GM23248 (cell line): ENCODE measurements around the gene GRID2IP. TPM values are rescaled to one million over a fixed set of nuclear protein-coding genes. Genes with fewer than 3 reads are reported as not detected.

ENCODE experiments used
- DNase-seq: peaks from one replicate; pipeline ENCODE4 v3.0.0-alpha.2; 2015
- H2AFZ ChIP-seq: fragments of 200-600 bp; sonication (generic); 2 replicates; pipeline ENCODE4 v1.6.1; 2016; ENCODE audit warnings: antibody characterized with exemption
- H3F3A ChIP-seq: fragments of 200-600 bp; sonication (generic); 2 replicates; pipeline ENCODE4 v1.6.1; 2016; ENCODE audit warnings: mild to moderate bottlenecking, antibody characterized with exemption, mixed run types; ENCODE audit not compliant: insufficient read depth
- H3K27ac ChIP-seq: fragments of 200-600 bp; sonication (generic); 2 replicates; pipeline ENCODE4 v1.5.1; 2016; ENCODE audit warnings: mild to moderate bottlenecking
- H3K27me3 ChIP-seq: fragments of 200-600 bp; sonication (generic); replicated peaks from 2 replicates; pipeline ENCODE4 v1.6.1; 2016; ENCODE audit warnings: mild to moderate bottlenecking; ENCODE audit not compliant: insufficient read depth
- H3K36me3 ChIP-seq: fragments of 200-600 bp; sonication (generic); 2 replicates; pipeline ENCODE4 v1.6.1; 2016; ENCODE audit warnings: low read depth, mild to moderate bottlenecking
- H3K4me1 ChIP-seq: fragments of 200-600 bp; sonication (generic); 2 replicates; pipeline ENCODE4 v1.6.1; 2016; ENCODE audit warnings: mild to moderate bottlenecking; ENCODE audit not compliant: insufficient read depth
- H3K4me2 ChIP-seq: fragments of 200-600 bp; sonication (generic); one replicate; pipeline ENCODE4 v1.6.1; 2016; ENCODE audit warnings: mild to moderate bottlenecking; ENCODE audit not compliant: unreplicated experiment
- H3K4me3 ChIP-seq: fragments of 200-600 bp; sonication (generic); 2 replicates; pipeline ENCODE4 v1.5.1; 2016; ENCODE audit warnings: mild to moderate bottlenecking
- H3K79me2 ChIP-seq: fragments of 200-600 bp; sonication (generic); 2 replicates; pipeline ENCODE4 v1.6.1; 2016; ENCODE audit warnings: mild to moderate bottlenecking; ENCODE audit not compliant: insufficient read depth
- H3K9ac ChIP-seq: fragments of 200-600 bp; sonication (generic); 2 replicates; pipeline ENCODE4 v1.6.1; 2016; ENCODE audit warnings: mild to moderate bottlenecking
- H3K9me2 ChIP-seq: fragments of 200-600 bp; sonication (generic); 2 replicates; pipeline ENCODE4 v1.6.1; 2016; ENCODE audit warnings: mixed run types, mild to moderate bottlenecking, moderate library complexity; ENCODE audit not compliant: insufficient read depth
- H3K9me3 ChIP-seq: fragments of 200-600 bp; sonication (generic); one replicate; pipeline ENCODE4 v1.6.1; 2017; ENCODE audit warnings: low read depth
- H4K20me1 ChIP-seq: fragments of 200-600 bp; sonication (generic); 2 replicates; pipeline ENCODE4 v1.6.0; 2016; ENCODE audit not compliant: insufficient read depth
- EZH2 ChIP-seq: fragments of 200-600 bp; sonication (generic); IDR thresholded peaks from 2 replicates; pipeline ENCODE4 v1.6.1; 2018; ENCODE audit warnings: antibody characterized with exemption, mild to moderate bottlenecking; ENCODE audit not compliant: insufficient read depth, poor library complexity, severe bottlenecking
- EZH2phosphoT487 ChIP-seq: fragments of 200-600 bp; sonication (generic); IDR thresholded peaks from 2 replicates; pipeline ENCODE4 v1.6.1; 2018; ENCODE audit warnings: antibody characterized with exemption, moderate library complexity, mild to moderate bottlenecking, low read depth; ENCODE audit not compliant: insufficient read depth
- WGBS, 2 experiments: methylation state at CpG; one replicate each; pipeline ENCODE4 v1.1.6; 2015 to 2017; ENCODE audit warnings: low lambda C conversion rate in 2 of 2, low coverage in 1 of 2; ENCODE audit errors: missing lambda C conversion rate in 2 of 2; 5-methylcytosine and 5-hydroxymethylcytosine counted together
- in situ Hi-C: fragments of 300-500 bp; cut with MboI; formaldehyde crosslinking; loops from 2 replicates; pipeline ENCODE4 v1.15.0; 2020
- polyA plus RNA-seq: library from polyadenylated mRNA; unstranded; fragments of >200 nt; fragmentation: Nextera tagmentation; extraction: Ambion mirVana; gene quantifications from 2 replicates; pipeline ENCODE4 v1.2.1, GENCODE V29; 2016
- total RNA-seq: library from RNA; depleted of rRNA; stranded (reverse); fragments of >200 nt; shearing (Covaris generic); gene quantifications from 2 replicates; pipeline ENCODE4 v1.2.3, GENCODE V29; 2014

The GRID2IP gene
- total and polyA plus RNA-seq, 2 experiments from 2014 or later = not detected

DNA sequence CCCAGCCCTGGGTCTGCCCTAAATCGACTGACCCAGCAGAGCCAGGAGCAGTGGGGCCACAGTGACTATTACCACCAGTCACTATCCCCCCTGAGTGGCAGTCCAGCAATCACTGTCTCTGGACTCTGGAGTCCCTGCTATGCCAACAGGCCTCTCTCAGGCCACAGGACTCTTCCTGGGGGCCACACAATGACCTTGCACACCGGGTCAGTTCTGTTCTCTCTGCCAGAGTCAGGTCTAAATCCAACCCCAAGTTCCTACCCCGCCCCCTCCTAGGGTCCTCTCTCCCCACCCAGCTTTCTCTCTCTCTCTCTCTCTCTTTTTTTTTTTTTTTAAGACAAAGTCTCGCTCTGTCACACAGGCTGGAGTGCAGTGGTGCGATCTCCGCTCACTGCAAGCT lies 21.6 kb downstream of the GRID2IP start:
- no peak overlapping the region for H3K27ac ChIP-seq
- TF ChIP-seq EZH2 (no peak), EZH2phosphoT487 (no peak)
- no peaks in the 10 kb centered on the region for H3F3A ChIP-seq
- WGBS, 2 experiments = 57 to 75% methylated on average over 3 to 5 of the region's 6 CpGs
- in situ Hi-C loops = no loop called here
- no peaks in the 10 kb centered on the region for H3K36me3 ChIP-seq
- H3K9me3 ChIP-seq = no peaks in the 10 kb centered on the region
- peaks cover 35% of the 10 kb centered on the region for H3K27me3 ChIP-seq
- no peaks in the 10 kb centered on the region for H3K4me1 ChIP-seq
- H3K79me2 ChIP-seq = no peaks in the 10 kb centered on the region
- no peak overlapping the region for H3K4me3 ChIP-seq
- H2AFZ ChIP-seq = no peak overlapping the region
- no peaks in the 10 kb centered on the region for H4K20me1 ChIP-seq
- DNase-seq = no peak
- no peak overlapping the region for H3K9ac ChIP-seq
- H3K9me2 ChIP-seq = no peaks in the 10 kb centered on the region
- H3K4me2 ChIP-seq = no peak overlapping the region

DNA sequence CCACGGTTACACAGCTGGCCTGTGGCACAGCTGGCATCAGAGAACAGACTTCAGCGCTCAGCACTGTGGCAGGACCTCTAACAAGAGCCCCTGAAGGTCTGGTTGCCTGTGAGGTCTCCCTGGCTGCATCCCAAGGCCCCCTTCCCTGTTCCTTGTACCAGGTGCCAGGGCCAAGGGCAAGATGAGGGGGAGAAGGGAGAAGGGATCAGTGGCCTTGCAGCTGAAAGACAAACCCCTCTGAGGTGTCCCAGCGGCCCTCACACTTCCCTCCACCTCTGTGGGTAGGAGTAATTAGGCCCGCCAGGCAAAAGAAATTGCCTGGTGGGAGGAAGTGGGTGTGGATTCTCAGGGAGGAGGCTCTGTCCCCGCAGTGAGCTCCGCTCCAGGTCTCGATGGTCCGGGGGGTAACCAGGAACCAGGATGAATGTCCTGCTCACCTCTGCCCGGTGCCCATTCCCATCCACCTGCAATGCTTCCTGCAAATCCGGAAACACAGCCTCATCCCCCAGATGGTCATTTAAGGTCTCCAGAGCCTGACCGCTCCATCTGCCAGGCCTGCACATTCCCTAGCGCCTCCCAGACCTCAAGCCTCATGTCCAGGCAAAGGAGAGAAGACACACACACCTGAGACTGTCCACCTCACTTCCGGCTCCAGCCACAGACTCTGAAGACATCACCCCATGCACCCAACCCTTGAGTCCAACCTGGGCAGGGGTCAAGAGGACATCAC lies 22.7 kb downstream of the GRID2IP start:
- Histone ChIP-seq H3K4me2 (no peak overlapping the region), H3K4me1 (no peaks in the 10 kb centered on the region), H3K36me3 (no peaks in the 10 kb centered on the region), H4K20me1 (no peaks in the 10 kb centered on the region), H3K79me2 (no peaks in the 10 kb centered on the region), H3K9me3 (no peaks in the 10 kb centered on the region), H3F3A (no peaks in the 10 kb centered on the region), H2AFZ (no peak overlapping the region), H3K4me3 (no peak overlapping the region), H3K27ac (no peak overlapping the region), H3K9me2 (no peaks in the 10 kb centered on the region), H3K9ac (no peak overlapping the region), H3K27me3 (peaks cover 35% of the 10 kb centered on the region)
- 72% methylated on average over 13 of the region's 13 CpGs for WGBS, 2 experiments
- no peak for DNase-seq
- TF ChIP-seq EZH2phosphoT487 = no peak
- TF ChIP-seq EZH2 = no peak
- in situ Hi-C loops = no loop called here

DNA sequence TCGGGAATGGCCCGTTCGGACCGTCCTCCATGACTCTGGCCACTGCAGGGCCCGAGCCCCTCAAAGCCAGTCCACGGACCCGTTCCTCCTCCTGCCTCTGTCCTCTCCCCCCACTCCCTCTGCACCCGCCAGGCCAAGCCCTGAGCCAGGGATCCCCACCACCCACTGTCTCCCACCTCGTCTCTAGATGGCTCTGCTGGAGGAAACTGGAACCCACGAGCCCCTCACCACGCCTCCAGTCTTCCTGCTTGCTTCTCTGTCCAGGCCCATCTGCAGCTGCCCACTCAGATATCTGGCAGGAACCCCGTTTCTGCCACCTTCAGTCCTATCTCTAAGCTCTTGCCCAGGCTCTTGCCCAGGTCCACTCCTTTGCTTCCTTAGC lies 24.3 kb downstream of the GRID2IP start:
- in situ Hi-C loops = no loop called here
- no peaks in the 10 kb centered on the region for H3K36me3 ChIP-seq
- no peak overlapping the region for H3K27ac ChIP-seq
- 32 to 40% methylated on average over 11 to 12 of the region's 12 CpGs for whole genome bisulfite sequencing, 2 experiments
- TF ChIP-seq EZH2phosphoT487 (no peak), EZH2 (no peak)
- no peak for DNase-seq
- H4K20me1 ChIP-seq = no peaks in the 10 kb centered on the region
- H3K79me2 ChIP-seq = no peaks in the 10 kb centered on the region
- peaks cover 28% of the 10 kb centered on the region for H3K27me3 ChIP-seq
- H3F3A ChIP-seq = no peaks in the 10 kb centered on the region
- H3K4me1 ChIP-seq = no peaks in the 10 kb centered on the region
- no peaks in the 10 kb centered on the region for H3K9me2 ChIP-seq
- H2AFZ ChIP-seq = peak overlapping the region; percentile 71
- H3K4me2 ChIP-seq = no peak overlapping the region
- no peak overlapping the region for H3K9ac ChIP-seq
- H3K4me3 ChIP-seq = 0 out of 2 replicates have a peak overlapping the region, but pooled peaks have one; percentile 42
- H3K9me3 ChIP-seq = no peaks in the 10 kb centered on the region

DNA sequence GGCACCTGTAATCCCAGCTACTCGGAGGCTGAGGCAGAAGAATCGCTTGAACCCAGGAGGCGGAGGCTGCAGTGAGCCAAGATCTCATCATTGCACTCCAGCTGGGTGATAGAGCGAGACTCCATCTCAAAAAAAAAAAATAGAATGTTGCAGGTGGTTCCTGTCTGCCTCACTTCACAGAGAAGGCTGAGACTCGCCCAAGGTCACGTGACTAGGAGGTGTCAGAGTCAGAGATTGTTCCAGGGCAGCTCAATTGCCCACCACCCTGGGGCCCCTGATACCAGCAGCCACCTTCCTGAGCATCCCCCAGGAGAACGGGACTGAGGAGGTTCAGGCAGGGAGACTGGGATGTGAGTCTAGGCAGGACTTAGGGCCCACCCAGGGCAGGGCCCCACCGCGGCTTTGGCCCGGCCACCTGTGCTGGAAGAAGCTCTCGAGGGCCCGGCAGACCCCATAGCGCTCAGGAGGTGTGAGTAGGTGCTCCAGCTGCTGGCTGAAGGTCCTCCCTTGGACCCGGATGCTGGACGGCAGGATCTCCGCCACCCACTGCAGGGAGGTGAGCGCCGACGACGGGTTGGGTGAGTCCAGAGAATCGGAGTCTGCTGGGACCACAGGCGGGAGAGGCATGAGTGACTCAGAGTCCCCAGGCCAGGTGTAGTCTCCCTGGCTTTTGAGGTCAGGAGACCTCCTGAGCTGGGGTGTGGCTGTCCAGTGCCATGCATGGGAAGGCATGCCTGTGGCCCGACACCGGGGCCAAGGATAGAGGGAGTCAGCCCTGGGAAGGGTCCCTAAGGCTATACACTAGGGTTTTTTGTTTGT lies 30.9 kb downstream of the GRID2IP start:
- H3K27ac ChIP-seq = no peak overlapping the region
- no peaks in the 10 kb centered on the region for H4K20me1 ChIP-seq
- no peak overlapping the region for H3K4me3 ChIP-seq
- H3K36me3 ChIP-seq = no peaks in the 10 kb centered on the region
- no peaks in the 10 kb centered on the region for H3K4me1 ChIP-seq
- H3F3A ChIP-seq = no peaks in the 10 kb centered on the region
- no peak for TF ChIP-seq EZH2phosphoT487
- TF ChIP-seq EZH2 = no peak
- H2AFZ ChIP-seq = no peak overlapping the region
- no peaks in the 10 kb centered on the region for H3K9me2 ChIP-seq
- DNase-seq = no peak
- no peaks in the 10 kb centered on the region for H3K9me3 ChIP-seq
- H3K79me2 ChIP-seq = no peaks in the 10 kb centered on the region
- in situ Hi-C loops = no loop called here
- WGBS, 2 experiments = 62 to 65% methylated on average over 24 of the region's 24 CpGs
- H3K9ac ChIP-seq = no peak overlapping the region
- no peak overlapping the region for H3K4me2 ChIP-seq
- H3K27me3 ChIP-seq = no peaks in the 10 kb centered on the region; the same call in none of the 2 replicates
